T-helper 2 cell treated with Interferon-gamma antibody and Interleukin-4, amounts not matched to agents 5 μg/mL and 100 μg/mL, for 36 hours (primary cell): Measurements from ENCODE around the gene HCFC1.

Experiments used
- DNase-seq: peaks from one replicate; pipeline ENCODE4 v3.0.0; 2021; ENCODE audit warnings: low spot score
- H3K27ac Mint-ChIP-seq: one replicate; pipeline ENCODE4 v1.8.0; 2021; ENCODE audit warnings: mild to moderate bottlenecking, mixed read lengths
- H3K27me3 Mint-ChIP-seq: one replicate; pipeline ENCODE4 v1.8.0; 2021; ENCODE audit warnings: low read depth, mixed read lengths
- H3K36me3 Mint-ChIP-seq: one replicate; pipeline ENCODE4 v1.8.0; 2021; ENCODE audit warnings: low read depth, mixed read lengths
- H3K4me1 Mint-ChIP-seq: one replicate; pipeline ENCODE4 v1.8.0; 2021; ENCODE audit warnings: low read depth, mixed read lengths
- H3K4me3 Mint-ChIP-seq: one replicate; pipeline ENCODE4 v1.8.0; 2022; ENCODE audit warnings: mild to moderate bottlenecking, moderate library complexity, mixed read lengths
- H3K9me3 Mint-ChIP-seq: one replicate; pipeline ENCODE4 v1.8.0; 2021; ENCODE audit warnings: mixed read lengths

HCFC1 gene

GRCh38 chrX:153964105-153964504 is 7.5 kb downstream of the HCFC1 start:
- H3K4me3 Mint-ChIP-seq = no peak overlapping the region
- no peak overlapping the region for H3K27ac Mint-ChIP-seq
- H3K9me3 Mint-ChIP-seq = no peaks in the 10 kb centered on the region
- no peak for DNase-seq
- H3K27me3 Mint-ChIP-seq = no peaks in the 10 kb centered on the region
- peaks cover 15% of the 10 kb centered on the region for H3K4me1 Mint-ChIP-seq
- H3K36me3 Mint-ChIP-seq = peaks cover 26% of the 10 kb centered on the region

- peaks cover 15% of the 10 kb centered on the region for H3K4me1 Mint-ChIP-seq
- no peak overlapping the region for H3K4me3 Mint-ChIP-seq
- no peak for DNase-seq
- H3K27ac Mint-ChIP-seq = no peak overlapping the region
- no peaks in the 10 kb centered on the region for H3K9me3 Mint-ChIP-seq
- peaks cover 24% of the 10 kb centered on the region for H3K36me3 Mint-ChIP-seq
- no peaks in the 10 kb centered on the region for H3K27me3 Mint-ChIP-seq
Observed at GRCh38 chrX:153963546-153963945, 8.1 kb downstream of the HCFC1 start.

- Mint-ChIP-seq H3K36me3 (peaks cover 19% of the 10 kb centered on the region), H3K4me1 (peaks cover 4% of the 10 kb centered on the region), H3K9me3 (no peaks in the 10 kb centered on the region), H3K27ac (no peak overlapping the region), H3K4me3 (no peak overlapping the region), H3K27me3 (no peaks in the 10 kb centered on the region)
- no peak for DNase-seq
Observed at GRCh38 chrX:153961292-153961691, 10.3 kb downstream of the HCFC1 start.

GRCh38 chrX:153960786-153961185 is 10.8 kb downstream of the HCFC1 start:
- no peaks in the 10 kb centered on the region for H3K9me3 Mint-ChIP-seq
- no peak overlapping the region for H3K4me3 Mint-ChIP-seq
- no peak overlapping the region for H3K27ac Mint-ChIP-seq
- H3K27me3 Mint-ChIP-seq = no peaks in the 10 kb centered on the region
- DNase-seq = no peak
- H3K4me1 Mint-ChIP-seq = no peaks in the 10 kb centered on the region
- H3K36me3 Mint-ChIP-seq = peaks cover 20% of the 10 kb centered on the region

- Mint-ChIP-seq H3K9me3 (no peaks in the 10 kb centered on the region), H3K36me3 (peaks cover 26% of the 10 kb centered on the region), H3K4me1 (no peaks in the 10 kb centered on the region), H3K4me3 (no peak overlapping the region), H3K27me3 (no peaks in the 10 kb centered on the region), H3K27ac (no peak overlapping the region)
- no peak for DNase-seq
Observed at GRCh38 chrX:153960077-153960476, 11.5 kb downstream of the HCFC1 start.

- H3K27me3 Mint-ChIP-seq = no peaks in the 10 kb centered on the region
- H3K9me3 Mint-ChIP-seq = no peaks in the 10 kb centered on the region
Observed at GRCh38 chrX:153959649-153960048, 12.0 kb downstream of the HCFC1 start.

GRCh38 chrX:153958605-153959004 is 13.0 kb downstream of the HCFC1 start:
- Mint-ChIP-seq H3K27ac (no peak overlapping the region), H3K4me1 (no peaks in the 10 kb centered on the region), H3K4me3 (no peak overlapping the region), H3K27me3 (no peaks in the 10 kb centered on the region), H3K36me3 (peaks cover 34% of the 10 kb centered on the region), H3K9me3 (no peaks in the 10 kb centered on the region)
- DNase-seq = no peak

More at GRCh38 chrX:153959649-153960048, 12.0 kb downstream of the HCFC1 start:
- Mint-ChIP-seq H3K4me3 (no peak overlapping the region), H3K36me3 (peaks cover 28% of the 10 kb centered on the region), H3K27ac (no peak overlapping the region), H3K4me1 (no peaks in the 10 kb centered on the region)
- no peak for DNase-seq

- Mint-ChIP-seq H3K27ac (no peak overlapping the region), H3K36me3 (peaks cover 29% of the 10 kb centered on the region), H3K4me3 (no peak overlapping the region)
Observed at GRCh38 chrX:153957224-153957623, 14.4 kb downstream of the HCFC1 start.

GRCh38 chrX:153956044-153956907 is 15.3 kb downstream of the HCFC1 start:
- Mint-ChIP-seq H3K9me3 (no peaks in the 10 kb centered on the region), H3K4me3 (no peak overlapping the region), H3K27ac (no peak overlapping the region), H3K4me1 (no peaks in the 10 kb centered on the region), H3K36me3 (peaks cover 32% of the 10 kb centered on the region), H3K27me3 (no peaks in the 10 kb centered on the region)
- no peak for DNase-seq

More at GRCh38 chrX:153957224-153957623, 14.4 kb downstream of the HCFC1 start:
- Mint-ChIP-seq H3K4me1 (no peaks in the 10 kb centered on the region), H3K9me3 (no peaks in the 10 kb centered on the region), H3K27me3 (no peaks in the 10 kb centered on the region)
- DNase-seq = no peak

GRCh38 chrX:153955228-153955732 is 16.3 kb downstream of the HCFC1 start:
- peaks cover 38% of the 10 kb centered on the region for H3K36me3 Mint-ChIP-seq
- no peaks in the 10 kb centered on the region for H3K27me3 Mint-ChIP-seq
- no peak for DNase-seq
- no peak overlapping the region for H3K27ac Mint-ChIP-seq
- H3K4me1 Mint-ChIP-seq = peaks cover 1% of the 10 kb centered on the region
- no peaks in the 10 kb centered on the region for H3K9me3 Mint-ChIP-seq
- no peak overlapping the region for H3K4me3 Mint-ChIP-seq

- Mint-ChIP-seq H3K27me3 (no peaks in the 10 kb centered on the region), H3K9me3 (no peaks in the 10 kb centered on the region), H3K27ac (no peak overlapping the region), H3K4me1 (peaks cover 2% of the 10 kb centered on the region), H3K36me3 (peaks cover 37% of the 10 kb centered on the region), H3K4me3 (no peak overlapping the region)
- no peak for DNase-seq
Observed at GRCh38 chrX:153954558-153955227, 16.9 kb downstream of the HCFC1 start.

- Mint-ChIP-seq H3K36me3 (peaks cover 38% of the 10 kb centered on the region), H3K27me3 (no peaks in the 10 kb centered on the region), H3K4me1 (peaks cover 4% of the 10 kb centered on the region), H3K9me3 (no peaks in the 10 kb centered on the region), H3K4me3 (no peak overlapping the region), H3K27ac (no peak overlapping the region)
- no peak for DNase-seq
Observed at GRCh38 chrX:153953892-153954557, 17.6 kb downstream of the HCFC1 start.

- DNase-seq = peak; percentile 62
- H3K27me3 Mint-ChIP-seq = no peaks in the 10 kb centered on the region
- H3K4me3 Mint-ChIP-seq = no peak overlapping the region
- peak overlapping the region; percentile 31 for H3K27ac Mint-ChIP-seq
- peaks cover 4% of the 10 kb centered on the region for H3K4me1 Mint-ChIP-seq
- H3K36me3 Mint-ChIP-seq = peaks cover 39% of the 10 kb centered on the region
- no peaks in the 10 kb centered on the region for H3K9me3 Mint-ChIP-seq
Observed at GRCh38 chrX:153953342-153953830, 18.2 kb downstream of the HCFC1 start.
